ENCODE results near the gene DTNB.

Gene DTNB

GRCh38 chr2:25664183-25664964 lies 9.0 kb downstream of the DTNB start:
- TF ChIP-seq GATA2 (IDR thresholded peaks at IDR 0.05; ENCODE audit: low read depth, low read length) (no peak), GATA3 (IDR thresholded peaks at IDR 0.05; ENCODE audit: low read depth, low read length) (no peak)

- no peak for TF ChIP-seq GATA3 (IDR thresholded peaks at IDR 0.05; ENCODE audit: low read depth, low read length)
- TF ChIP-seq GATA2 (IDR thresholded peaks at IDR 0.05; ENCODE audit: low read depth, low read length) = no peak
Measured at GRCh38 chr2:25655316-25655715, 18.1 kb downstream of the DTNB start.

GRCh38 chr2:25654801-25655200 lies 18.6 kb downstream of the DTNB start:
- TF ChIP-seq GATA2 (IDR thresholded peaks at IDR 0.05; ENCODE audit: low read depth, low read length) = no peak
- TF ChIP-seq GATA3 (IDR thresholded peaks at IDR 0.05; ENCODE audit: low read depth, low read length) = no peak

GRCh38 chr2:25651782-25652455 lies 21.5 kb downstream of the DTNB start:
- TF ChIP-seq GATA2 (IDR thresholded peaks at IDR 0.05; ENCODE audit: low read depth, low read length) = no peak
- no peak for TF ChIP-seq GATA3 (IDR thresholded peaks at IDR 0.05; ENCODE audit: low read depth, low read length)

- TF ChIP-seq GATA3 (IDR thresholded peaks at IDR 0.05; ENCODE audit: low read depth, low read length) = no peak
- no peak for TF ChIP-seq GATA2 (IDR thresholded peaks at IDR 0.05; ENCODE audit: low read depth, low read length)
Measured at GRCh38 chr2:25651066-25651465, 22.3 kb downstream of the DTNB start.

GRCh38 chr2:25650256-25650655 lies 23.1 kb downstream of the DTNB start:
- TF ChIP-seq GATA2 (IDR thresholded peaks at IDR 0.05; ENCODE audit: low read depth, low read length) = no peak
- no peak for TF ChIP-seq GATA3 (IDR thresholded peaks at IDR 0.05; ENCODE audit: low read depth, low read length)

GRCh38 chr2:25649786-25650185 lies 23.6 kb downstream of the DTNB start:
- no peak for TF ChIP-seq GATA3 (IDR thresholded peaks at IDR 0.05; ENCODE audit: low read depth, low read length)
- no peak for TF ChIP-seq GATA2 (IDR thresholded peaks at IDR 0.05; ENCODE audit: low read depth, low read length)

- TF ChIP-seq GATA2 (IDR thresholded peaks at IDR 0.05; ENCODE audit: low read depth, low read length) (no peak), GATA3 (IDR thresholded peaks at IDR 0.05; ENCODE audit: low read depth, low read length) (no peak)
Measured at GRCh38 chr2:25642298-25642697, 31.1 kb downstream of the DTNB start.

- TF ChIP-seq GATA3 (IDR thresholded peaks at IDR 0.05; ENCODE audit: low read depth, low read length) = no peak
- no peak for TF ChIP-seq GATA2 (IDR thresholded peaks at IDR 0.05; ENCODE audit: low read depth, low read length)
Measured at GRCh38 chr2:25639696-25640095, 33.7 kb downstream of the DTNB start.

- no peak for TF ChIP-seq GATA3 (IDR thresholded peaks at IDR 0.05; ENCODE audit: low read depth, low read length)
Measured at GRCh38 chr2:25639131-25639530, 34.2 kb downstream of the DTNB start.

GRCh38 chr2:25635797-25636196 lies 37.6 kb downstream of the DTNB start:
- TF ChIP-seq GATA2 (IDR thresholded peaks at IDR 0.05; ENCODE audit: low read depth, low read length) (no peak), GATA3 (IDR thresholded peaks at IDR 0.05; ENCODE audit: low read depth, low read length) (no peak)

GRCh38 chr2:25632396-25632795 lies 41.0 kb downstream of the DTNB start:
- TF ChIP-seq GATA3 (IDR thresholded peaks at IDR 0.05; ENCODE audit: low read depth, low read length) = no peak
- TF ChIP-seq GATA2 (IDR thresholded peaks at IDR 0.05; ENCODE audit: low read depth, low read length) = no peak

GRCh38 chr2:25624635-25625034 lies 48.7 kb downstream of the DTNB start:
- TF ChIP-seq GATA2 (IDR thresholded peaks at IDR 0.05; ENCODE audit: low read depth, low read length) (no peak), GATA3 (IDR thresholded peaks at IDR 0.05; ENCODE audit: low read depth, low read length) (no peak)

- TF ChIP-seq GATA2 (IDR thresholded peaks at IDR 0.05; ENCODE audit: low read depth, low read length) (no peak), GATA3 (IDR thresholded peaks at IDR 0.05; ENCODE audit: low read depth, low read length) (no peak)
Measured at GRCh38 chr2:25623361-25623760, 50.0 kb downstream of the DTNB start.

- TF ChIP-seq GATA3 (IDR thresholded peaks at IDR 0.05; ENCODE audit: low read depth, low read length) = no peak
- no peak for TF ChIP-seq GATA2 (IDR thresholded peaks at IDR 0.05; ENCODE audit: low read depth, low read length)
Measured at GRCh38 chr2:25620711-25621110, 52.7 kb downstream of the DTNB start.
